HepG2 (cell line): Measurements from ENCODE around the gene EIF5A2. TPM values are rescaled to one million over a fixed set of nuclear protein-coding genes. Genes with fewer than 3 reads are reported as not detected.

Experiments used
- FIP1L1 ChIP-seq: fragments of 200-400 bp; formaldehyde crosslinking; IDR thresholded peaks from 2 replicates; pipeline ENCODE4 v1.6.1; 2018; ENCODE audit warnings: low read depth, mild to moderate bottlenecking, low read length, moderate library complexity, borderline replicate concordance; ENCODE audit not compliant: insufficient read depth
- HMGXB4 ChIP-seq, 2 experiments: sonication (generic) in 1 of 2; formaldehyde crosslinking in 1 of 2; IDR thresholded peaks; 2 replicates each; pipeline versions ENCODE4 v1.4.0 to v1.6.1; 2018 to 2020; ENCODE audit warnings: missing genetic modification reagents in 2 of 2, borderline replicate concordance in 1 of 2, low read depth in 1 of 2, mild to moderate bottlenecking in 1 of 2, missing biosample characterization in 1 of 2
- HNF4A ChIP-seq: sonication (generic); formaldehyde crosslinking; IDR thresholded peaks from 2 replicates; pipeline ENCODE4 v1.4.0; 2020; ENCODE audit warnings: missing genetic modification reagents
- JUND ChIP-seq: sonication (generic); formaldehyde crosslinking; IDR thresholded peaks from 2 replicates; pipeline ENCODE4 v1.8.0; 2022; ENCODE audit warnings: mild to moderate bottlenecking, missing genetic modification reagents
- USF2 ChIP-seq, 2 experiments: sonication (generic) in 1 of 2; formaldehyde crosslinking in 1 of 2; IDR thresholded peaks; 2 replicates each; pipeline versions ENCODE4 v1.5.1 to v1.6.1; 2011 to 2020; ENCODE audit warnings: borderline replicate concordance in 1 of 2, low read depth in 1 of 2, low read length in 1 of 2, mild to moderate bottlenecking in 1 of 2, missing genetic modification reagents in 1 of 2, moderate library complexity in 1 of 2
- ZNF281 ChIP-seq: sonication (generic); formaldehyde crosslinking; IDR thresholded peaks from 2 replicates; pipeline ENCODE4 v1.4.0; 2020; ENCODE audit warnings: missing genetic modification reagents, borderline replicate concordance
- ZNF317 ChIP-seq: sonication (generic); formaldehyde crosslinking; IDR thresholded peaks from 2 replicates; pipeline ENCODE4 v1.5.0; 2020; ENCODE audit warnings: mild to moderate bottlenecking, missing genetic modification reagents
- ZNF512B ChIP-seq: sonication (generic); formaldehyde crosslinking; IDR thresholded peaks from 2 replicates; pipeline ENCODE4 v1.5.1; 2020; ENCODE audit warnings: missing genetic modification reagents, mild to moderate bottlenecking, borderline replicate concordance
- ZNF556 ChIP-seq: sonication (generic); formaldehyde crosslinking; IDR thresholded peaks from 2 replicates; pipeline ENCODE4 v1.4.0; 2020; ENCODE audit warnings: mild to moderate bottlenecking, missing genetic modification reagents, borderline replicate concordance
- ZNF75D ChIP-seq: sonication (generic); formaldehyde crosslinking; IDR thresholded peaks from 2 replicates; pipeline ENCODE4 v1.8.1; 2023; ENCODE audit warnings: missing genetic modification reagents, mild to moderate bottlenecking, borderline replicate concordance
- polyA plus RNA-seq, 8 experiments: library from polyadenylated mRNA; depleted of rRNA in 3 of 8; stranded (reverse) in 7 of 8; unstranded in 1 of 8; fragments of >200 nt; fragmentation: Illumina TruSeq in 4 of 8; extraction: Trizol in 4 of 8; gene quantifications; 2 replicates each; pipeline versions ENCODE4 v1.2.1 to v1.2.3, GENCODE V29; 2011 to 2016; ENCODE audit warnings: low read depth in 4 of 8, missing spikeins in 1 of 8, mixed read lengths in 1 of 8; ENCODE audit not compliant: insufficient read depth in 1 of 8
- total RNA-seq, 5 experiments: library from RNA; depleted of rRNA; stranded (reverse); fragments of >200 nt; fragmentation: Illumina TruSeq; extraction: Trizol; gene quantifications; 2 replicates each; pipeline ENCODE4 v1.2.3, GENCODE V29; 2016; ENCODE audit warnings: low read depth in 1 of 5

Gene EIF5A2
- total and polyA plus RNA-seq, 2 of the 13 experiments (the other 11 are each of a cell fraction or from before 2014, with no cell fraction given): 3.5 to 9.4 TPM

- no peak for TF ChIP-seq ZNF281 (CRISPR knock-in tag)
- no peak for TF ChIP-seq ZNF75D (CRISPR knock-in tag)
- no peak for TF ChIP-seq JUND (CRISPR knock-in tag)
- TF ChIP-seq ZNF512B (CRISPR knock-in tag): no peak
- no peak for TF ChIP-seq USF2 (IDR thresholded peaks at IDR 0.05; ENCODE audit: low read depth, low read length)
- TF ChIP-seq USF2 (CRISPR knock-in tag; IDR thresholded peaks at IDR 0.05; ENCODE audit: borderline replicate concordance): no peak
- no peak for TF ChIP-seq ZNF556
- no peak for TF ChIP-seq ZNF317 (CRISPR knock-in tag)
- TF ChIP-seq HMGXB4 (CRISPR knock-in tag; IDR thresholded peaks at IDR 0.05; ENCODE audit: borderline replicate concordance in 1 of 2, low read depth in 1 of 2): no peak
- TF ChIP-seq FIP1L1: no peak
- no peak for TF ChIP-seq HNF4A (CRISPR knock-in tag)
Observed at GRCh38 chr3:170889630-170890029, 18.8 kb downstream of the EIF5A2 start (continued).
